Measurements from ENCODE around the gene TGM4.

DNA sequence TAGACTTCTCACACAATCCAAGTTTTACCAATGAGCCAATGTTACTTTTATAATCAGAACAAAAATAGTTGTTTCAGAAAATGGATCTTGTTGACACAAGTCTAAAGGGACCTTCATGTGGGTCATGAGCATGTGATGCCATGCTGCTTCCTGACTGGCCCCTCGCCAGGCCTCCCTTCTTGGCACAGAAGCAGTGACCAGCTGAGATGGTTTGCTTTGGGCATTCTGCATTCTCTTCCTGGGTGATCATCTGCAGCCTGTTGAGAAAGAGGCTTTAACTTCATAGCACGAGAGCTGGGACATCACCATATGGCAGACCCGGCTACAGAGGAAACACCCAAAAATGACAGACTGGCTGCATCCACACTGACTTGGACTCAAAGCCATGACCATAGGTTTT is 45.7 kb downstream of the TGM4 start:
- TF ChIP-seq ZSCAN29 (IDR thresholded peaks at IDR 0.05) (no peak), TBP (optimal IDR thresholded peaks at IDR 0.05; ENCODE audit: low read depth, low read length) (no peak), GTF2E2 (tag; IDR thresholded peaks at IDR 0.05) (no peak), EP300 (IDR thresholded peaks at IDR 0.05; ENCODE audit: low read length) (no peak), BDP1 (IDR thresholded peaks at IDR 0.05; ENCODE audit: insufficient read depth, insufficient read length) (no peak), SUPT5H (IDR thresholded peaks at IDR 0.05) (no peak), SRSF9 (IDR thresholded peaks at IDR 0.05; ENCODE audit: borderline replicate concordance, low read depth, low read length) (no peak), DMBX1 (CRISPR knock-in tag; IDR thresholded peaks at IDR 0.05; ENCODE audit: borderline replicate concordance) (no peak), PHB (CRISPR knock-in tag; IDR thresholded peaks at IDR 0.05) (no peak), FOXO4 (CRISPR knock-in tag; IDR thresholded peaks at IDR 0.05) (no peak), GABPA (tag; conservative IDR thresholded peaks at IDR 0.05; ENCODE audit: low read depth) (no peak), KLF16 (IDR thresholded peaks at IDR 0.05) (no peak), MYC (IDR thresholded peaks at IDR 0.05; ENCODE audit: low read depth, low read length) (no peak), MYC (CRISPR knock-in tag; IDR thresholded peaks at IDR 0.05; ENCODE audit: borderline replicate concordance, low read depth) (no peak)
- TF ChIP-seq, protein P1, sequence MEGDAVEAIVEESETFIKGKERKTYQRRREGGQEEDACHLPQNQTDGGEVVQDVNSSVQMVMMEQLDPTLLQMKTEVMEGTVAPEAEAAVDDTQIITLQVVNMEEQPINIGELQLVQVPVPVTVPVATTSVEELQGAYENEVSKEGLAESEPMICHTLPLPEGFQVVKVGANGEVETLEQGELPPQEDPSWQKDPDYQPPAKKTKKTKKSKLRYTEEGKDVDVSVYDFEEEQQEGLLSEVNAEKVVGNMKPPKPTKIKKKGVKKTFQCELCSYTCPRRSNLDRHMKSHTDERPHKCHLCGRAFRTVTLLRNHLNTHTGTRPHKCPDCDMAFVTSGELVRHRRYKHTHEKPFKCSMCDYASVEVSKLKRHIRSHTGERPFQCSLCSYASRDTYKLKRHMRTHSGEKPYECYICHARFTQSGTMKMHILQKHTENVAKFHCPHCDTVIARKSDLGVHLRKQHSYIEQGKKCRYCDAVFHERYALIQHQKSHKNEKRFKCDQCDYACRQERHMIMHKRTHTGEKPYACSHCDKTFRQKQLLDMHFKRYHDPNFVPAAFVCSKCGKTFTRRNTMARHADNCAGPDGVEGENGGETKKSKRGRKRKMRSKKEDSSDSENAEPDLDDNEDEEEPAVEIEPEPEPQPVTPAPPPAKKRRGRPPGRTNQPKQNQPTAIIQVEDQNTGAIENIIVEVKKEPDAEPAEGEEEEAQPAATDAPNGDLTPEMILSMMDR (IDR thresholded peaks at IDR 0.05 in 2 of 3, conservative IDR thresholded peaks at IDR 0.05 in 1 of 3; ENCODE audit: insufficient read depth in 2 of 3, low read depth in 1 of 3, low read length in 3 of 3) = no peak
